Astrocyte of the spinal cord (primary cell): Measurements from ENCODE around the gene DLG4.

Experiments used
- DNase-seq: peaks from one replicate; pipeline ENCODE4 v3.0.0; 2011; ENCODE audit warnings: low read depth, low spot score
- H3K4me3 ChIP-seq: 2 replicates; pipeline ENCODE4 v1.5.1; 2011; ENCODE audit warnings: low read depth, mild to moderate bottlenecking, low read length, moderate library complexity
- CTCF ChIP-seq: IDR thresholded peaks from 2 replicates; pipeline ENCODE4 v1.5.1; 2012; ENCODE audit warnings: low read depth, mild to moderate bottlenecking, low read length, inconsistent platforms
- in situ Hi-C: cut with HindIII; loops from 2 replicates; pipeline ENCODE4 v1.10.0; 2017; ENCODE audit warnings: low sequenced_read_pairs

Gene DLG4

GRCh38 chr17:7222972-7223292 is 3.3 kb upstream of the DLG4 start:
- in situ Hi-C loops = no loop called here
- TF ChIP-seq CTCF = no peak
- no peak for DNase-seq
- H3K4me3 ChIP-seq = no peak overlapping the region

- in situ Hi-C loops = no loop called here
- TF ChIP-seq CTCF = no peak
- no peak overlapping the region for H3K4me3 ChIP-seq
- DNase-seq = no peak
These were observed 2.7 kb upstream of the DLG4 start for GRCh38 chr17:7222093-7222971.

GRCh38 chr17:7221278-7222092 is 1.8 kb upstream of the DLG4 start:
- TF ChIP-seq CTCF = no peak
- DNase-seq = no peak
- H3K4me3 ChIP-seq = no peak overlapping the region
- in situ Hi-C loops = no loop called here

GRCh38 chr17:7220593-7221277 is 1.1 kb upstream of the DLG4 start:
- TF ChIP-seq CTCF = peak; percentile 57
- peak; percentile 68 for DNase-seq
- peak overlapping the region; percentile 80 for H3K4me3 ChIP-seq
- in situ Hi-C loops = no loop called here

- no peak for TF ChIP-seq CTCF
- in situ Hi-C loops = no loop called here
- no peak for DNase-seq
- H3K4me3 ChIP-seq = peak overlapping the region; percentile 80
These were observed 316 bp downstream of the DLG4 start for GRCh38 chr17:7219229-7219811.

- in situ Hi-C loops = no loop called here
- no peak for DNase-seq
- H3K4me3 ChIP-seq = no peak overlapping the region
- no peak for TF ChIP-seq CTCF
These were observed 878 bp downstream of the DLG4 start for GRCh38 chr17:7218758-7219157.
